ENCODE data around the gene TRAPPC3L. TPM values are rescaled to one million over a fixed set of nuclear protein-coding genes. Genes with fewer than 3 reads are reported as not detected.
A peak's percentile ranks its signal among the peaks of the same experiment; 100 is the strongest.
"Not testable (repeated sequence)": the region's sequence is repeated elsewhere in the genome, so short reads cannot be mapped to it uniquely, and the experiment has no call there.

Gene TRAPPC3L
- total RNA-seq, 1 experiment from 2014 or later, result 0.17 TPM

DNA sequence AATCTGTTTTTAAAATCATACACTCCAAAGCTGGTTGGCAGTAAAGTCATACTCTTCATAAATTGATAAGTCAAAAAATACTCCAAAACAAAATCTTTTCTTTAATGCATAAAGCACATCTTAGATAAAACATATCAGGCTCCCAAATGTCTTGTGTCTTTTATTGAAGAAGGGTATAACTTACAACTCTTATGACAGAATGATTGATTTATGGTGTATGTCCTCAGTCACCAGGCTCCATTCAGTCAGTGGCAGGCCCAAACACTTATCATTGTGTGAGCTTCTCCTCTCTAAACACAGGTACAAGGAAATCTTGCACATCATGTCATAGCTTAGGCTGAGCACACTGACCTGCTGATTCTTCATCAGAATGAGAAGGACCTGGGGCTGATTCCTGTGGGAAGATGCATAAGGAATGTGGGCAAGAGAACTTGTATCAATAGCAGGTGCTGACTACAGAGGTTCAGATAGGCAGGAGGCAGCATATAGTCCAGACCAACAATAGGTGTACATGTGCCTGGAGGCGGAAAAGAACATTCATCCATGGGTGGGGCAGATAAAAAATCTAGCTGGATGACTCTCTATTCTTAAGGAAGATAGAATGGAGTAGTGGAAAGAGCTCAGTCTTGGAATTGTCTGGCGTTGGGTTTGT, 32.1 kb downstream of the TRAPPC3L start:
- DNase-seq (ENCODE audit: low spot score), result no peak

DNA sequence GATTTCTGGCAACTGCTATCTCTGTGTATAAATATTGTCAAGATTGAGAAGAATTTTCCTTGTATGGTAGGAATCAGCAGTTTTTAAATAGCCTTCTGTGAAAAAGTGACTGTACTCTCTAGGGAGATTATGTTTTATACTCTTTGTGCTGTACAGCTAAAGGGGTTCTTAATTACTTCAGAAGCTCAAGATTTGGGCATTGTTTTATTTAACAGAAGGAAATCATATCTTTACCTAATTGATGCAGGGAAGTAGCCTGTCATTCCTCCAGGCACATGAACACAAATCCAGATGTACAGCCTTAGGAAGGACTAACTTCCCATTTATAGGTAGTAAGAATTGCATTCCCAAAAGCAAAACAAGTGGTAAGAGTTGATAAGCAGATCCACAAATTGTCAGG, 32.8 kb downstream of the TRAPPC3L start:
- no peak for DNase-seq (ENCODE audit: low spot score)

DNA sequence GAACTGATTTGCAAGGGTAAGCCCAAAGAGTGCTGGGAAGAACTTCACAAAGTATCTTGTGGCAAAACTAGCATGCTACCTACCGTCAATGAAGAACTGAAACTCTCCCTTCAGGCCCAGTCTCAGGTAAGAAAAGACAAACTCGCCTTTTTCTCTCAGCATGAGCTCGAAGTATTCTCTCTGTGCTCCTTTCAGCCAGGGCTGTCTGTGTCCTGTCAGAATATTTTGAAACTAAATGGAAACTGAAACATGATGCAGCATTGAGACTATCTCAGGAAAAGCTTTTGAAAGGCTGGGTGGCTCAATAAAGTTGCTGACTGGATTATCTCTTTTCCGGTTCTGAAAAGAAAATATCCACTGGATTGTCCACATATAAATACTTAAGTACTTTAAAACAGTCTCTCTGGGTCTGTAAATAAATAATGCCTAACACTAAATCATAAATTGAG, 33.3 kb downstream of the TRAPPC3L start:
- no peak for DNase-seq (ENCODE audit: low spot score)

DNA sequence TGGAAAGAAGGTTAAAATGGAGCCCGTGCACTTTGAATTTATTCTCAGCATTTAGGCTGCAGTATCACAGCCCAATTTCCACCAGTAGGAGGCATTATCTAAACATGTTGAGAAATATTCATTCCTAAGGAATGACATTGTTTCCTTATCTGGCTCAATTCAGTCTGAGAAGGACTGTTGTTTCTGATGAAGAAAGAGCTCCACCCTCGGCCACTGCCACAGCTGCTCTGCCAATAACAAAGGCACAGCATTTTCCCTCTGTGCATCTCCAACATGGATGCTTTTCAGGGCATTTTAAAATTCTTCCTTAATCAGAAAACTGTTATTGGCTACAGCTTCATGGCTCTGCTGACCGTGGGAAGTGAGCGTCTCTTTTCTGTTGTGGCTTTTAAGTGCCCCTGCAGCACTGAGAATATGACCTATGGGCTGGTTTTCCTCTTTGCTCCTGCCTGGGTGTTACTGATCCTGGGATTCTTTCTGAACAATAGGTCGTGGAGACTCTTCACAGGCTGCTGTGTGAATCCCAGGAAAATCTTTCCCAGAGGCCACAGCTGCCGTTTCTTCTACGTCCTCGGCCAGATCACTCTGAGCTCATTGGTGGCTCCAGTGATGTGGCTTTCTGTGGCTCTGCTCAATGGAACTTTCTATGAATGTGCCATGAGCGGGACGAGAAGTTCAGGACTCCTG, 33.9 kb downstream of the TRAPPC3L start, which contains the start of gene CALHM5:
Gene CALHM5, plus strand, starts transcription at position 216 of the 687 bp plus-strand sequence. Its CDS starts 58 bp downstream, at position 274.
- DNase-seq (ENCODE audit: low spot score), result peak; percentile 86

DNA sequence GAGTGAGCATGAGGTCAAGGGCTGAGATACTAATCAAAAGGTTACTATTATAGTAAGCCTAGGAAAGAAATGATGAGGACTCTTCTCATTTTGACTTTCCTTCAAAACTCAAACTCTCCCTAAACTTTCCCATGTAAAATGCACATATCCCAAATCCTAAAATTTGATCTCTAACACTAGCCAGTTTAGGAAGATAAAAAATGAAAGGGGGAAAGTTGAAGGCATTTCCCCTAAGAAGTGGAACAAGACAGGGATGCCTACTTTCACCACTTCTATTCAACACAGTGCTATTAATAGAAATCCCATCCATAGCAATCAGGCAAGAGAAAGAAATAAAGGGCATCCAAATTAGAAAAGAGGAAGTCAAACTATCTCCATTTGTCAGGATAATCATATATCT, 37.0 kb downstream of the TRAPPC3L start:
- DNase-seq (ENCODE audit: low spot score), result no peak

DNA sequence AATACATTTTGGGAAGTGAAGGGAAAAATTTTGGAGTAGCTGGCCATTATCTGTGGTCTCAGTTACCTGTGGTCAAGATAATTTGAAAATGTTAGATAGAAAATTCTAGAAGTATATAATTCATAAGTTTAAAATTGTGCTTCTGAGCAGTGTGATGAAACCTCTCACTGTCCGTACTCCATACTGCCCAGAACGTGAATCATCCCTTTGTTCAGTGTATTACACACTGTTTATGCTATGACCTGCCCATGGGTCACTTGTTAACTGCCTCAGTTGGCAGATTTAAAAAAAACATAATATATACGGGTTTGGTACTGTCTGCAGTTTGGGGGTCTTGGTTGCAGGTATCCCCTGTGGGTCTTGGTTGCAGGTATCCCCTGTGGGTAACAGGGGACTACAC, 38.2 kb downstream of the TRAPPC3L start:
- no peak for DNase-seq (ENCODE audit: low spot score)

DNA sequence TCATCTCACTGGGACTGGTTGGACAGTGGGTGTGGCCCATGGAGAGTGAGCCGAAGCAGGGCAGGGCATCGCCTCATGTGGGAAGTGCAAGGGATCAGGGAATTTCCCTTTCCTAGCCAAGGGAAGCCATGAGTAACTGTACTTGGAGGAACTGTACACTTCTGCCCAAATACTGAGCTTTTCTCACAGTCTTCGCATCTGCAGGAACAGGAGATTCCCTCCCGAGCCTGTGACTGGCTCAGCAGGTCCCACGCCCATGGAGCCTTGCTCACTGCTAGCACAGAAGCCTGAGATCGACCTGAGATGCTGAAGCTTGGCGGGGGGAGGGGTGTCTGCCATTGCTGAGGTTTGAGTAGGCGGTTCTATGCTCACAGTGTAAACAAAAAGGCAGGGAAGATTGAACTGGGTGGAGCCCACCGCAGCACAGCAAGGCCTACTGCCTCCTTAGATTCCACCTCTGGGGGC, 44.5 kb downstream of the TRAPPC3L start:
- DNase-seq (ENCODE audit: low spot score), result peak; percentile 19

DNA sequence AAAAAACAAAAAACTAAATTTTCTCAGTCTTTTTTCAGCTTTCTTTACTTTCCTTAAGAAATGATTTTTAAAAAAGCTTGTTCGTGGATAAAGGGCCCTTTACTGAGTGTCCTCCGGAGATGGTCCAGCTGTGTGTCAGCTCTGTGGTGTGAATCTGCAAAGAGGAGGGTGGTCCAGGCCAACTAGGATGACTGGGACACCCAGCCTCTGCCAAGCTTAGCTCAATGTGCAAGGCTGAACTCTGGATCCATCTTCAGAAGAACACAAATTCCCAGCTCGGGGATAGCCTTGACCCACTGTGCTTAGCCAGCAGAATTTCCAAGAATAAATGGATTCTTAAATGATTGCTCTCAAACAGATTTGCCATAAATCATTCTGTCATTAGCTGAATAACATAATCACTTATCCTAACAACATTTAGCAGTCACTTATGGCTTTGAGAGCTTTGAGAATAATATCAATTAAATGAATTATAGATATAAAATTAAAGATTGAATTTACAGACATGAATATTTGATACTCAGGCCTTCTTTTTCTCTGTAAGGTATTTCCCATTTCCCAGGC, 48.3 kb downstream of the TRAPPC3L start:
- DNase-seq (ENCODE audit: low spot score), result no peak

DNA sequence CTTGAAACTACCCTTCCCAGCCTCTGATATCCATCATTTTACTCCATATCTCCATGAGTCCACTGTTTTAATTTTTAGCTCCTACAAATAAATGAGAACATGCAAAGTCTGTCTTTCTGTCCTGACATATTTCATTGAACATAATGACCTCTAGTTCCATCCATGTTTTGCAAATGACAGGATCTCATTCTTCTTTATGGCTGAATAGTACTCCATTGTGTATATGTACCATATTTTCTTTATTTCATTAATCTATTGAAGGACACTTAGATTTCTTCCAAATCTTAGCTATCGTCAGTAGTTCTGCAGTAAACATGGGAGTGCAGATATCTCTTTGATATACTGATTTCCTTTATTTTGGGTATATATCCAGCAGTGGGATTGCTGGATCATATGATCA, 50.3 kb downstream of the TRAPPC3L start:
- DNase-seq (ENCODE audit: low spot score), result not testable (repeated sequence)

DNA sequence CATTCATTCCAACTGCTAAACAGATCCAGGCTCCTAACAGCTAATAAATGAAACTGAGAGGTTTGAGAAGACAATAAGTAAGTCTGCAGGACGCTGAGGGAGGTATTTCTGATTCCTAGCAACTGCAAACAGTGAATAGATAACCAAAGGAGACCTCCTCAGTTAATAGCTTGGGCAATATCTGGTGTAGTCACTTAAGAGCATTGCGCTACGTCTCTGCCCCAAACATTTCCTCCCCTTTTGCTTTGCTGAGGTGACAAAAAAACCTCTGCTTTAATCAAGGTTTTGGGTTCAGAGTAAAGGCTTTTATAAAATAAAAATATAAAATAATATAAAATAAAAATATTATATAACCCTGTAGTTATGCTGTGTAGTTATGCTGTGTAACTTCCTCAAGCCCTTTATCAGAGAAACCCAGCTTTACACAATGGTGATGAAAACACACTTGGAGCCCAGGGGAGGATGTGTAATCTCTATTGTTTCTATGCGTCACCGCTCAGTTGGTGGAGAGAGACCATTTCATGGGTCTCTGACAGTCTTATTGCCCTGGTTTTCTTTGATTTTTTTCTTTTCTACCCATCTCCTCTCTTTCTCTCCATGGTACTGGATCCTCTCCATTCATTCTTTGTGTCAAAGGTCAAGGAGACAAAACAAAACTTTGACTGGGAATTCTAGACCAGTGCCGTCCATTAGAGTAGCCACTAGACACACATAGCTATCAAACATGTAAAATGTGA, 53.0 kb downstream of the TRAPPC3L start:
- no peak for DNase-seq (ENCODE audit: low spot score)

DNA sequence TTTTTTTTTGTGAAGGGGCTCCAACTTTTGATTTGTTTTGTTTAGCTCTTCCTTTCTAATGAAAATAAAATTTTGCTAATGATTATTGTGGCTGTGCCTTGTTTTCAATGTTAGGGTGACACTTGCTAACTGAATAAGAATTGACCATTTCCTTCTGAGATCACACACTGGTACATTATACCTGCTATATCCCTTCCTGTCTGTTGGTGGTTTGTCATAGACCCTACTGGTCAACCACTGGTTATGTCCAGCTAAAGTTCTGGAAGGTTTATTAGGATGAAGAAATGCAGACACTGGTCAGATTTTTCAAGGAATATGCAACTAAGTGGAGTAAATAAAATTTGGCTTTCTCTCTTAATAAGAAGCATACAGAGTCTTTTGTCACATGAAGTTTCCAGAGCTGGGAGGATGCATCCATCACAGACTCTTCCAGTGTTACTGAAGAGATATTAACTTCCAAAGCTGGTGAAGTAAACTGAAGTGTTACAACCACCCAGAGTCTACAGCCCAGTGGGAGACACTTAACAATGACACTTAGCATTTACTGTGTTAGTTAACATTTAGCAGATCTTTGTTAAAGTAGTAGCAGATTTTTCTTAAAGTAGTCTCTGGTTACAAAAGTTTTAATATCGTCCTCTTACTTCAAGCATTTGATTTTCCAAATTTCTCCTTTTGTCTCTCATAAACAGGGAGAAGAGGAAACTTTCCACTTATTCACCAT, 53.7 kb downstream of the TRAPPC3L start:
- no peak for DNase-seq (ENCODE audit: low spot score)

DNA sequence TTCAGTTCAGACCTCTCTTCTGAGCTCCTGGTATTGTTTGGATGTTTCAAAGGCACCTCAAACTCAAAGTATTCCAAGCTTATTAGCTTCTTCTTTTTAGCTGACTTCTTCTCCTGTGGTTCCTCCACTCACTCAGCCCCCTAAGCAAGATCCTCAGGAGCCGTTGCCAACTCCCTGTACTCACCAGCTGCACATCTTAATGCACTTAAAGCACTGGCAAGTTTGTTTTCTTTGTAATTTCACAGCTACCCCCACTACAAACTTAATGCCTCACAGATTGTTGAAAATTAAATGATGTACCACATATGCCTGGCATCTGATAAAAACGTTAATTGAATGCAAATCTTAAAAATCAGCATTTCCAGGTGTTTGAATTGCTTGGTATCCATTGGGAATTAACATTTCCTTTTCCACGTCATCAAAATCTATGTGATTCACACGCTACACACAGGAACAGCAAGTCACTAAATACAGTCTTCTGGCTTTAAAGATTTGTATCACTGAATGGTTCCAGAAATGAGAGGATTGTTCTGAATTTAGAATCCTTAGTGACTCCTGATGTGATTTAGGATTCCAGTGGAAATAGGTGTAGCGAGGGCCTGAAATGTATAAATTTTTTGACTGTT, 59.8 kb downstream of the TRAPPC3L start:
- DNase-seq (ENCODE audit: low spot score), result no peak

DNA sequence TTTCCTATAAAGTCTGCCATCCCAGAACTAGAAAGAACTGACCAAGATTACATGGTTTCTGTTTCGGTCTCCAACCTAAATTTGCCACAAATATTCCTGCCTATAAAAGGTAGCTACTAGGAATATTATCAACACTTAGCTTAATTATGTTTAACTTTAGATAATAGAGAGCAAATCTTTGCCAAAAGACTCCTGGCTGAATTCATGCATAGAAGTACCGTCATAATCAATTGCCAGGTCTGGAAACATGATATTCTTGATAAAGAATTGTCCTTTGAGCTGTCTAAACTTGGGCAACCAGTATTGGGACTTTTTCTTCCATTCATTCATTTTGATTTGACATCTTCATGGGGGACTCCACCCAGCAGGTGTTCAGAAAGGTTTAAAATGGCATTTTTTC, 61.9 kb downstream of the TRAPPC3L start:
- DNase-seq (ENCODE audit: low spot score), result no peak

DNA sequence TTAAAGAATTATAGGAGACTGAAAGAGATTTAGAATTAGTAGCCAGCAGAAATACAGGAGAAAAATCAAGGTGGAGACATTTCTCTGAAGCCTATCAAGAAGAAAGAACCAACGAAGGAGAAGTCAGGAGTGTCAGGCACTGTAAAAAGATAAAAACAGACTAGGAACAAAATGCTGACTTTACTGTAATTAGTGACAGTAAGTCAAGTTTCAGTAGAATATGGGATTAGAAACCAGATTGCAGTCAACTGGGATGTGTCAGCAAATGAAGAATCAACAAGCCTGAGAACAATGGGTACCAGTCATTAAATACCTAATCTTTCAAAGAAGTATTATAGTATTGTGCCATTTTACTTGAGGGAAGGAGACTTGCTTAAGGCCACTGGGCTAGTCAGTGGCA, 62.7 kb downstream of the TRAPPC3L start:
- DNase-seq (ENCODE audit: low spot score), result no peak

DNA sequence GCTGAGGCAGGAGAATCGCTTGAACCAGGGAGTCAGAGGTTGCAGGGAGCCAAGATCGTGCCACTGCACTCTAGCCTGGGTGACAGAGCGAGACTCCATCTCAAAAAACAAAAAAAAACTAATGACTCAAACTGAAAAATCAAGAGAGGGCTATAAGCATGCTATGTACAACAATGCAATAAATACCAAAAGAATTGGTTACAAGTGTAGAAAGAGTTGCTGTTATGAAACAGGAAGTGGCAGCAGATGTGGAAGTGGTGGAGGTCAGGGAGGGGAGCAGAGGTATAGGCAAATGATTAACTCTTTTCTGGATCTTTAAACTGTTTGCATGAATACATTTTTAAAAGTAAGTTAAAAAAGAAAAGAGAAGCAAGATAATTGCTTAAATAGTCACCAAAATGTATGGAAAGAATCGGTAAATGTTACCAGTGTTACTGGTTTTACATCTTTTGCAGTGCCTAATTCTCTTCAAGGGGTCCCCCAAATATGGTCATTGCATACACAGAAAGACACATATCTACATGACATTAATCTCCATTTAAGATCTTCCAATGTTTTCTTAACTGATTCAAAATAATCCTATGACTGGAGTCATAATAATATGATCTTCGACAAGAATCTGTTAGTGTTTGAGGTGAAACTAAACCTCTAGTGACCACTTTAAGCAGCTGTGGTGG, 69.3 kb downstream of the TRAPPC3L start:
- DNase-seq (ENCODE audit: low spot score), result no peak

DNA sequence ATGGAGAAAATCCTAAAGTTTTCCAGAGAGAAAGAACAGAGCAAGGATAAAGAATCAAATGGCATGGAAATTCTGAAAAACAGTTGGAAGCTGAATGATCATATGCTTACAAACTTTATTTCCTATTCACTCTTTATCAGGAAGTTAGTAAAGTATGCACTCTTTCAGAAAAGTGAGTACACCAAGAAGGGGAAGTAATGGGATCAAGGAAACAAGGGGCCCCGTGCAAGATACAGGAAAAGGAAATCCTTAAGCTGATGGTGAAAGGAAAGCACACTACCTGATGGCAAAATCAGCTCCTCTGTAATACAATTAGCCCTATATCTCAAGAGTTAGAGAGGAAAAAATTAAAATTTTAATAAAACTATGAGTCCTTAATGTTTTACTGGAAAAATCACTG, 70.3 kb downstream of the TRAPPC3L start:
- no peak for DNase-seq (ENCODE audit: low spot score)

DNA sequence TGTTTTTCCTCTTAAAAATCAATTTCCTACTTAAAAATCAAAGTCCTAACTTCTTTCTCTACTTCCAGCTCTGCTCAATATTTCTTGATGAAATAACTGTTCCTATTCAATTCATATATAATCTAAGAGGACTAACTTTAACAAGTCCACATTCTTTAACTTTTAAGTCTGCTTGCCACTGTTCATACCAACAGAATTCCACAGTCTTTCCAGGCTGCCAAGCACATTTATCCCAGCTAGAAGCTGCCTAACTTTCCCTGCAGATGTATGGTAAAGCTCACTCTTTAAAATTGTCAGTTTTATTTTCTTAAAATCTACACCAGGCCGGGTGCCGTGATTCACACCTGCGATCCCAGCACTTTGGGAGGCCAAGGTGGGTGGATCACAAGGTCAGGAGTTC, 72.8 kb downstream of the TRAPPC3L start:
- DNase-seq (ENCODE audit: low spot score), result no peak

DNA sequence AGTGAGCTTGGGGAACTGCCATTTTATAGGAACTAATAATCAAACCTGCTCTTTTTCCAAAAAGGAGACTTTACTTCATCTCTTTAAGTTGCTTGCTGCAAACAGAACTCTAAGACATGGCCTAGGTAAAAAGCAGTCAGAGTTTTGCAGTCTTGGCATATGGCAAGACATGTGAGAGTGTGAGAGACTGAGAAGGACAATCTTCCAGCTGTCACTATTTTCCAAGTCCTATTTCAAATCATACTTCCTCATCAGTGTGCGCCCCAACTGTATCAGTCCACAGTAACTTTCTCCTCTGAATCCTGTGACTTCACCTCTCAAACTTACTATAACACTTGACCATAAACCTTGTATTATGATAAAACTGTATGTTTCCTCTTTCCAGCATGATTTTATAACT, 74.0 kb downstream of the TRAPPC3L start:
- no peak for DNase-seq (ENCODE audit: low spot score)

DNA sequence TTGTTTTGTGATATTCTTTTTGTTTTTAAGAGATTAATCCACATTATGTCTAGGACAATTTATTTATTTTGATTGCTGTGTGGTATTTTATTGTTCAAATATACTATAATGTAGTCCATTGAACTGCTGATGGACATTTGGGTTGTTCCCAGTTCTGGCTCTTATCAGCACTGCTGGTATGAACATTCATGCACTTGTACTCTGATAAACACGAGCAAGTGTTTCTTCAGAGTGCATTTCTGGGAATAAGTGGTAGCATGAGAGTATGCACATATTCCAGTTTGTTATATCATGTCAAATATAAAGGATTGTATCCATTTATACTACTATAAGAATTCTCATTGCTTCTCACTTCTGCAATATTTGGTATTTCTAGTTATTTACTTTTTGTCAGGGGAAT, 77.2 kb downstream of the TRAPPC3L start:
- DNase-seq (ENCODE audit: low spot score), result no peak

DNA sequence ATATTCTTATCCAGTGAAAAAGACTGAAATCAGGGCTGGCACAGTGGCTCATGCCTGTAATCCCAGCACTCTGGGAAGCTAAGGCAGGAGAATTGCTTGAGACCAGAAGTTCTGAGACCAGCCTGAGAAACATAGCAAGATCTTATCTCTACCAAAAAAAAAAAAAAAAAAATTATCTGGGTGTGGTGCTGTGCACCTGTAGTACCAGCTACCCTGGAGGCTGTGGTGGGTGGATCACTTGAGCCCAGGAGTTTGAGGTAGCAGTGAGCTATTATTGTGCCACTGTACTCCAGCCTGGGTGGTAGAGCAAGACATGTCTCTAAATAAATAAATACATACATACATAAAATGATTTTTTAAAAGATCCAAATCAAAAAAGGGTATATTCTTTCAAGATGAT, 78.0 kb downstream of the TRAPPC3L start:
- DNase-seq (ENCODE audit: low spot score), result no peak

DNA sequence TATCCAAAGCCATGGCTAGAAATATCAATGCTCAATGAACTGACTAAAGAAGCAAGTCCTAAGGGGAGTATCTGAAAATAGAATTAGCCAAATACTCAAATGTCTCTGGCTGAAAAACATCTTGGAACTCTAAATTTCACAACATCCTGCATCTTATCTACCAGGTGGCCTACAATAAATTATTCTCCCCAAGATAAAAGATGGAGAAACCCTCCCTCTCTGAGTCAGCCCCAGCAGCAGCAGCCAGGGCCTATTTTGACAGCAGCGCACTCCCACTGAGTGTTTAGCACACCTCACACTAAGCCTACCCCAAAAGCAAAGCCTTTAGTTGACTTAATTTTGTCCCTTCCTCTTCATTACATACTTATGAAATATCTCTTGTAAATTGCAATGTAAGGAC, 78.4 kb downstream of the TRAPPC3L start:
- no peak for DNase-seq (ENCODE audit: low spot score)
